Measurements from ENCODE around the gene KANTR. TPM values are rescaled to one million over a fixed set of nuclear protein-coding genes. Genes with fewer than 3 reads are reported as not detected.

KANTR gene
- polyA plus RNA-seq, 1 donor from 2014 or later, result 37.5 TPM

DNA sequence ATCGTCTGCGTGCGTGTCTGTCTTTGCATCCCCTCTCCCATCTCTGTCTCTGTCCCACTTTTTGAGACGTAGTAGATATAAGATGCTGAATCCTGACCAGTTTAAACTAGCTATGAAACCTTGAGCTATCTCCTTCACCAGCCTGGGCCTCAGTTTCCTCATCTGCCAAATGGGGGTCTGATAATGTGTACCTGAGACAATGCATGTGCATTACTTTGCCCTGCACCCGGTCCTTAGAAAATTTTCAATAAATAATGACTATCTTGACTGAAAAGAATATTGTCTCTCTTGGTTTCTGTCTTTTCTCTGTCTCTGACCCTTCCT is 602 bp downstream of the KANTR start:
- peak overlapping the region; percentile 84 for H3K27ac ChIP-seq (ENCODE audit: low read length)
- no peaks in the 10 kb centered on the region for H3K36me3 ChIP-seq (ENCODE audit: insufficient read depth, low read length)
- no peak overlapping the region for H2AFZ ChIP-seq (ENCODE audit: low read depth, low read length)
- H3K79me2 ChIP-seq (replicated peaks; ENCODE audit: insufficient read depth, low read length), result peaks cover 8% of the 10 kb centered on the region
- no peaks in the 10 kb centered on the region for H4K20me1 ChIP-seq (ENCODE audit: insufficient read depth)
- H3K27me3 ChIP-seq (ENCODE audit: insufficient read depth, low read depth, low read length), result no peaks in the 10 kb centered on the region
- peak overlapping the region; percentile 80 for H3K4me3 ChIP-seq (ENCODE audit: low read length)
- peak overlapping the region; percentile 80 for H3K9ac ChIP-seq (ENCODE audit: low read length)
- H3K9me2 ChIP-seq (ENCODE audit: insufficient read depth, low read length), result no peaks in the 10 kb centered on the region
- H3F3A ChIP-seq (ENCODE audit: insufficient read depth, low read length, poor library complexity, severe bottlenecking), result no peaks in the 10 kb centered on the region
- H3K9me3 ChIP-seq (ENCODE audit: low read length), result no peaks in the 10 kb centered on the region
- no peak for TF ChIP-seq MXI1 (conservative IDR thresholded peaks at IDR 0.05; ENCODE audit: poor library complexity, severe bottlenecking)
- no peak for TF ChIP-seq SMC3 (conservative IDR thresholded peaks at IDR 0.05; ENCODE audit: poor library complexity)
- no peak for TF ChIP-seq POLR2AphosphoS5 (IDR thresholded peaks at IDR 0.05)
- TF ChIP-seq RAD21 (conservative IDR thresholded peaks at IDR 0.05), result no peak
- no peak for TF ChIP-seq EP300 (conservative IDR thresholded peaks at IDR 0.05; ENCODE audit: poor library complexity, severe bottlenecking)
- TF ChIP-seq TAF1 (IDR thresholded peaks at IDR 0.05; ENCODE audit: low read depth), result no peak
- H3K4me2 ChIP-seq (ENCODE audit: low read length), result peak overlapping the region; percentile 76

DNA sequence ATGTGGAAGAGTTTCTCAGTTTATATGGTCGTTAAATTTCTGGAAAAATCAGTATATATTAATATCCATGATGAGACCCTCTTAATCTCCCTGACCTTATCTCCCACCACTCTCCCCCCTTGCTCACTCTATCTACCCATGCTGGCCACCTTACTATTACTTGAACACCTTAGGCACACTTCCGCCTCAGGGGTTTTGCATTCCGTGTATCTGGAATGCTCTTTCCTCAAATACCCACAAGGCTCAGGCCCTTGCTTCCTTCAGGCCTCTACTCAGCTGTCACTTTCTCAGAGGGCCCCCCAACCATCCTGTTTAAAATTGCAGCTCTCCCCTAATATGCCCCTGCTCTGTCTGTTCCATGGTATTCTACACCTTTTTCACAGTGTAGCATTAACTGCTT is 1.9 kb downstream of the KANTR start:
- Histone ChIP-seq H3K79me2 (replicated peaks; ENCODE audit: insufficient read depth, low read length) (peaks cover 8% of the 10 kb centered on the region), H3K4me3 (ENCODE audit: low read length) (no peak overlapping the region)

More for the DNA sequence above, 1.9 kb downstream of the KANTR start:
- Histone ChIP-seq H3K9ac (ENCODE audit: low read length) (no peak overlapping the region), H3F3A (ENCODE audit: insufficient read depth, low read length, poor library complexity, severe bottlenecking) (no peaks in the 10 kb centered on the region), H3K9me2 (ENCODE audit: insufficient read depth, low read length) (no peaks in the 10 kb centered on the region), H3K4me2 (ENCODE audit: low read length) (no peak overlapping the region), H3K36me3 (ENCODE audit: insufficient read depth, low read length) (no peaks in the 10 kb centered on the region), H3K9me3 (ENCODE audit: low read length) (no peaks in the 10 kb centered on the region), H2AFZ (ENCODE audit: low read depth, low read length) (no peak overlapping the region), H4K20me1 (ENCODE audit: insufficient read depth) (no peaks in the 10 kb centered on the region), H3K27me3 (ENCODE audit: insufficient read depth, low read depth, low read length) (no peaks in the 10 kb centered on the region), H3K27ac (ENCODE audit: low read length) (no peak overlapping the region)
- TF ChIP-seq EP300 (conservative IDR thresholded peaks at IDR 0.05; ENCODE audit: poor library complexity, severe bottlenecking), result no peak
- no peak for TF ChIP-seq RAD21 (conservative IDR thresholded peaks at IDR 0.05)
- TF ChIP-seq, protein P1, sequence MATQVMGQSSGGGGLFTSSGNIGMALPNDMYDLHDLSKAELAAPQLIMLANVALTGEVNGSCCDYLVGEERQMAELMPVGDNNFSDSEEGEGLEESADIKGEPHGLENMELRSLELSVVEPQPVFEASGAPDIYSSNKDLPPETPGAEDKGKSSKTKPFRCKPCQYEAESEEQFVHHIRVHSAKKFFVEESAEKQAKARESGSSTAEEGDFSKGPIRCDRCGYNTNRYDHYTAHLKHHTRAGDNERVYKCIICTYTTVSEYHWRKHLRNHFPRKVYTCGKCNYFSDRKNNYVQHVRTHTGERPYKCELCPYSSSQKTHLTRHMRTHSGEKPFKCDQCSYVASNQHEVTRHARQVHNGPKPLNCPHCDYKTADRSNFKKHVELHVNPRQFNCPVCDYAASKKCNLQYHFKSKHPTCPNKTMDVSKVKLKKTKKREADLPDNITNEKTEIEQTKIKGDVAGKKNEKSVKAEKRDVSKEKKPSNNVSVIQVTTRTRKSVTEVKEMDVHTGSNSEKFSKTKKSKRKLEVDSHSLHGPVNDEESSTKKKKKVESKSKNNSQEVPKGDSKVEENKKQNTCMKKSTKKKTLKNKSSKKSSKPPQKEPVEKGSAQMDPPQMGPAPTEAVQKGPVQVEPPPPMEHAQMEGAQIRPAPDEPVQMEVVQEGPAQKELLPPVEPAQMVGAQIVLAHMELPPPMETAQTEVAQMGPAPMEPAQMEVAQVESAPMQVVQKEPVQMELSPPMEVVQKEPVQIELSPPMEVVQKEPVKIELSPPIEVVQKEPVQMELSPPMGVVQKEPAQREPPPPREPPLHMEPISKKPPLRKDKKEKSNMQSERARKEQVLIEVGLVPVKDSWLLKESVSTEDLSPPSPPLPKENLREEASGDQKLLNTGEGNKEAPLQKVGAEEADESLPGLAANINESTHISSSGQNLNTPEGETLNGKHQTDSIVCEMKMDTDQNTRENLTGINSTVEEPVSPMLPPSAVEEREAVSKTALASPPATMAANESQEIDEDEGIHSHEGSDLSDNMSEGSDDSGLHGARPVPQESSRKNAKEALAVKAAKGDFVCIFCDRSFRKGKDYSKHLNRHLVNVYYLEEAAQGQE (IDR thresholded peaks at IDR 0.05; ENCODE audit: borderline replicate concordance), result no peak
- TF ChIP-seq, protein P2, sequence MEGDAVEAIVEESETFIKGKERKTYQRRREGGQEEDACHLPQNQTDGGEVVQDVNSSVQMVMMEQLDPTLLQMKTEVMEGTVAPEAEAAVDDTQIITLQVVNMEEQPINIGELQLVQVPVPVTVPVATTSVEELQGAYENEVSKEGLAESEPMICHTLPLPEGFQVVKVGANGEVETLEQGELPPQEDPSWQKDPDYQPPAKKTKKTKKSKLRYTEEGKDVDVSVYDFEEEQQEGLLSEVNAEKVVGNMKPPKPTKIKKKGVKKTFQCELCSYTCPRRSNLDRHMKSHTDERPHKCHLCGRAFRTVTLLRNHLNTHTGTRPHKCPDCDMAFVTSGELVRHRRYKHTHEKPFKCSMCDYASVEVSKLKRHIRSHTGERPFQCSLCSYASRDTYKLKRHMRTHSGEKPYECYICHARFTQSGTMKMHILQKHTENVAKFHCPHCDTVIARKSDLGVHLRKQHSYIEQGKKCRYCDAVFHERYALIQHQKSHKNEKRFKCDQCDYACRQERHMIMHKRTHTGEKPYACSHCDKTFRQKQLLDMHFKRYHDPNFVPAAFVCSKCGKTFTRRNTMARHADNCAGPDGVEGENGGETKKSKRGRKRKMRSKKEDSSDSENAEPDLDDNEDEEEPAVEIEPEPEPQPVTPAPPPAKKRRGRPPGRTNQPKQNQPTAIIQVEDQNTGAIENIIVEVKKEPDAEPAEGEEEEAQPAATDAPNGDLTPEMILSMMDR (IDR thresholded peaks at IDR 0.05; ENCODE audit: poor library complexity, severe bottlenecking), result no peak
- TF ChIP-seq TAF1 (IDR thresholded peaks at IDR 0.05; ENCODE audit: low read depth), result no peak
- TF ChIP-seq MXI1 (conservative IDR thresholded peaks at IDR 0.05; ENCODE audit: poor library complexity, severe bottlenecking), result no peak
- TF ChIP-seq SMC3 (conservative IDR thresholded peaks at IDR 0.05; ENCODE audit: poor library complexity), result no peak
- TF ChIP-seq POLR2AphosphoS5 (IDR thresholded peaks at IDR 0.05), result no peak
- no peak for TF ChIP-seq EZH2 (IDR thresholded peaks at IDR 0.05; ENCODE audit: borderline replicate concordance, insufficient read depth, low read length, poor library complexity, severe bottlenecking)
